HEK293T (cell line): Measurements from ENCODE around the gene PTEN.

ENCODE experiments used
- CTCF ChIA-PET: fragments of 350-600 bp; formaldehyde crosslinking; extraction: SDS; loops from one replicate; lab custom pipeline; 2021; ENCODE audit warnings: antibody characterized with exemption, inconsistent platforms; lab: Yijun Ruan, JAX
- POLR2A ChIA-PET: fragments of 350-600 bp; formaldehyde crosslinking; extraction: SDS; loops from one replicate; lab custom pipeline; 2020; ENCODE audit warnings: antibody characterized with exemption, inconsistent platforms; lab: Yijun Ruan, JAX
- DNase-seq: peaks from one replicate; pipeline ENCODE4 v3.0.0; 2012; ENCODE audit warnings: mixed read lengths; ENCODE audit errors: extremely low spot score
- ARNT ChIP-seq: fragments of 450-650 bp; IDR thresholded peaks from 2 replicates; pipeline ENCODE4 v1.6.1; 2017; ENCODE audit warnings: mild to moderate bottlenecking
- BHLHE40 ChIP-seq: fragments of 450-650 bp; IDR thresholded peaks from 2 replicates; pipeline ENCODE4 v1.6.1; 2016; ENCODE audit warnings: mild to moderate bottlenecking, moderate library complexity, borderline replicate concordance
- CTBP1 ChIP-seq: fragments of 450-650 bp; IDR thresholded peaks from 2 replicates; pipeline ENCODE4 v1.6.1; 2016; ENCODE audit warnings: borderline replicate concordance
- ELF4 ChIP-seq: fragments of 450-650 bp; IDR thresholded peaks from 2 replicates; pipeline ENCODE4 v1.6.1; 2017; ENCODE audit warnings: antibody characterized with exemption
- FOXA1 ChIP-seq: fragments of 450-650 bp; IDR thresholded peaks from 2 replicates; pipeline ENCODE4 v1.6.1; 2016; ENCODE audit warnings: mild to moderate bottlenecking
- FOXK2 ChIP-seq: fragments of 450-650 bp; IDR thresholded peaks from 2 replicates; pipeline ENCODE4 v1.6.1; 2016; ENCODE audit warnings: mild to moderate bottlenecking
- FOXM1 ChIP-seq: fragments of 450-650 bp; IDR thresholded peaks from 2 replicates; pipeline ENCODE4 v1.6.1; 2017; ENCODE audit warnings: mild to moderate bottlenecking, borderline replicate concordance
- HDGF ChIP-seq: fragments of 450-650 bp; IDR thresholded peaks from 2 replicates; pipeline ENCODE4 v1.6.1; 2017; ENCODE audit warnings: antibody characterized with exemption, borderline replicate concordance
- L3MBTL2 ChIP-seq: fragments of 450-650 bp; conservative IDR thresholded peaks from 2 replicates; pipeline ENCODE4 v1.6.1; 2016; ENCODE audit warnings: mild to moderate bottlenecking
- LEF1 ChIP-seq: fragments of 450-650 bp; IDR thresholded peaks from 2 replicates; pipeline ENCODE4 v1.6.1; 2017; ENCODE audit warnings: mild to moderate bottlenecking, borderline replicate concordance
- NFRKB ChIP-seq: fragments of 450-650 bp; IDR thresholded peaks from 2 replicates; pipeline ENCODE4 v1.6.1; 2016; ENCODE audit warnings: mild to moderate bottlenecking, moderate library complexity
- SP1 ChIP-seq: fragments of 450-650 bp; IDR thresholded peaks from 2 replicates; pipeline ENCODE4 v1.6.1; 2017
- SUZ12 ChIP-seq: fragments of 450-650 bp; IDR thresholded peaks from 2 replicates; pipeline ENCODE4 v1.6.1; 2016; ENCODE audit warnings: mild to moderate bottlenecking
- TARDBP ChIP-seq: fragments of 450-650 bp; IDR thresholded peaks from 2 replicates; pipeline ENCODE4 v1.6.1; 2016
- ZNF384 ChIP-seq: fragments of 450-650 bp; IDR thresholded peaks from 2 replicates; pipeline ENCODE4 v1.6.1; 2016
- TF ChIP-seq, protein P1 (sequence below): fragments of 450-650 bp; IDR thresholded peaks from 2 replicates; pipeline ENCODE4 v1.6.1; 2016

Gene PTEN

DNA sequence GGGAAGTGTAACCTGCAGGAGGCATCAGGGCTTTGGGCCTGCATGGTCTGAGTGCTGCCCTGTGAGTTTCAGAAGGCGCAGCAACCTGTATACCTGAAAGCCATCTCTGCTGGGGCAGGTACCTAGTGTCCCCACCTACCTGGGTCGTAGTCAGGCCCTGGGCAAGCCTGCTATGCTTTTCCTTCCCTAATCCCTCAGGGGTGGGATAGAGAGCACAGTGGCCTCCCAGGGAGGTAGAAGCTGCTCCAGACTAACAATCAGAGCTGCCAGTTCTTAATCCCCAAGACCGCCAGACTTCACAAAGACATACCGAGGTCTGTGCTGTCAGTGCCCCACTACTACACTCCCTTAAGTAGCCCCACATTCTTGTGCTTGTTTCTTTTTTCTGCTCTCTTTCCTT lies 52.0 kb downstream of the PTEN start:
- POLR2A ChIA-PET: no interaction called here
- no peak for TF ChIP-seq FOXM1
- no peak for TF ChIP-seq ELF4
- TF ChIP-seq ARNT: no peak
- no peak for TF ChIP-seq ZNF384
- TF ChIP-seq, protein P1, sequence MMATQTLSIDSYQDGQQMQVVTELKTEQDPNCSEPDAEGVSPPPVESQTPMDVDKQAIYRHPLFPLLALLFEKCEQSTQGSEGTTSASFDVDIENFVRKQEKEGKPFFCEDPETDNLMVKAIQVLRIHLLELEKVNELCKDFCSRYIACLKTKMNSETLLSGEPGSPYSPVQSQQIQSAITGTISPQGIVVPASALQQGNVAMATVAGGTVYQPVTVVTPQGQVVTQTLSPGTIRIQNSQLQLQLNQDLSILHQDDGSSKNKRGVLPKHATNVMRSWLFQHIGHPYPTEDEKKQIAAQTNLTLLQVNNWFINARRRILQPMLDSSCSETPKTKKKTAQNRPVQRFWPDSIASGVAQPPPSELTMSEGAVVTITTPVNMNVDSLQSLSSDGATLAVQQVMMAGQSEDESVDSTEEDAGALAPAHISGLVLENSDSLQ: no peak
- TF ChIP-seq LEF1: no peak
- no peak for TF ChIP-seq TARDBP
- no peak for TF ChIP-seq BHLHE40
- TF ChIP-seq L3MBTL2: no peak
- no peak for TF ChIP-seq SP1
- TF ChIP-seq HDGF: no peak
- no peak for TF ChIP-seq SUZ12
- no peak for TF ChIP-seq NFRKB
- TF ChIP-seq CTBP1: no peak
- CTCF ChIA-PET: interaction anchor here (0.6 kb wide), 1 partner anchor 23 kb away, joined by 3 read pairs; no protein-coding TSS in a partner anchor
- no peak for DNase-seq

DNA sequence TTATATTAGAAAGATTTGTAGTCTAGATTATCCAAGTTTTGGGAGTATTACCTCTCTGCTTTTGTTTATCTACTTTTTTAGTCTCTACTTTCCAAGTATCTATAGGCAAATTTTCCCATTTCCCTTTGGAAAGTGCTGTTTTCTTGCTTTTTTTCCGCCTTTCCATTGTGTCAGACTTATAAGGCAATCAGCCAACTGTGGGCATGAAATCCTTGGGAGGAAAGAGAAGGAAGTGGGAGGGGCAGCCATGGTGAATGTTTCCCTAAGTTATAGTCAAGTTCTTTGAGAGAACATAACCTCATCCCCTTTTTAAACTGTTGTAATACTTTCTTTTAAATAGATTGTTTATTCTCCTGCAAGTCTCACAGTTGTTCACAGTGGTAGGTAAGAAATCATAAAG lies 52.6 kb downstream of the PTEN start:
- POLR2A ChIA-PET: no interaction called here
- TF ChIP-seq TARDBP (no peak), FOXM1 (no peak), LEF1 (no peak), L3MBTL2 (no peak), SUZ12 (no peak), SP1 (no peak), FOXA1 (no peak), BHLHE40 (no peak), NFRKB (no peak), ZNF384 (no peak)
- TF ChIP-seq, protein P1: no peak
- CTCF ChIA-PET: interaction anchor here (0.6 kb wide), 2 partner anchors 11 to 23 kb away, joined by 3 read pairs; no protein-coding TSS in a partner anchor
- DNase-seq: no peak

DNA sequence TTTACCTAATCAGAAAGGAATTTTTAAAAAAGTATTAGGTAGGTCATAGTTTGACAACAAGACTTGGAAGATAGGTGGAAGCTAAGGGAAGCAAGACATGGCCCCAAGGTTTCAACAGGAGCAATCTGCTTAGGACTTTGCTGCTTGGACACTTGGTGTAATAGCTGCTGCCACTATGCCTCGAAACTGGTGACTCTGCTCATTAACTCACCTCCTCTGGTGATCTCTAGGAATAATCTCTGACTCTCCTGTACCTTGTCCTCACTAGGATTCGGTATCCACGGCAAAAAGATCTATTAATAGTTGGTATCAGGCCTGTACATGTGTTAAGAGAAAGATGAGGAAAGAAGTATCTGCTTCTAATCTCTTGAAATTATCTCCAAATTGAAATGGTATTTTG lies 53.1 kb downstream of the PTEN start:
- no peak for DNase-seq
- CTCF ChIA-PET: interaction anchor here (0.6 kb wide), 1 partner anchor 12 kb away, joined by 3 read pairs; no protein-coding TSS in a partner anchor
- TF ChIP-seq TARDBP (no peak), CTBP1 (no peak), SUZ12 (no peak), BHLHE40 (no peak), ELF4 (no peak), SP1 (no peak), NFRKB (no peak), FOXM1 (no peak), FOXA1 (no peak), ZNF384 (no peak), LEF1 (no peak), L3MBTL2 (no peak)
- TF ChIP-seq, protein P1: no peak
- POLR2A ChIA-PET: no interaction called here

DNA sequence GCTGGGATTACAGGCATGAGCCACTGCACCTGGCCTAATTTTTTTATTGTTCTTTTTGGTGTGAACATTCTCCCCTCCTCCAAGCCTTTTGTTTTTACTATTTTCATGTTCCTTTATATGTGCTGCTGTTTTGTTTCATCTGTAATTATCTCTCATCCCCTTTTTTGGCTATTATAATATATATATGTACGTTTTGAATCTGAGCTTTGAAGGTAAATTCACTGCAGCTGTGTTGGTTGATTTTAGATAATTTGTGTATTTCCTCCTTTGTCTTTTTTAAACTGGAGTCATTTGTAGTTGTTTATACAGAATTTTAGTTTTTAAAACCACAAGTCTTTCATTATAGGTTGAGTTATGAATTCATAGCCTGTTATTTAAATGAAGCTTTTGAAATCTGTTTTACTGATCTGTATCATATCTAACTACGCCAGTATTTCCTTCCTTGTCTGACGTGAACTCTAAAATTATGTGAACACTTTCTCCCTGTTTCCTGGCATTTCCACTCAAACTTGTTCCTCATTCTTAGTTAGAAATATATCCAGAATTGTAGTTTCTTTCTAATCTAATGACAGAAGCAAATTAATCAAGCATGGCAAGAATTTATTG lies 54.9 kb downstream of the PTEN start:
- no peak for TF ChIP-seq CTBP1
- no peak for TF ChIP-seq ELF4
- TF ChIP-seq SUZ12: no peak
- TF ChIP-seq FOXK2: no peak
- TF ChIP-seq ZNF384: no peak
- TF ChIP-seq, protein P1: no peak
- no peak for TF ChIP-seq TARDBP
- no peak for TF ChIP-seq LEF1
- TF ChIP-seq NFRKB: no peak
- no peak for TF ChIP-seq FOXA1
- no peak for TF ChIP-seq HDGF
- no peak for TF ChIP-seq ARNT
- TF ChIP-seq FOXM1: no peak
- no peak for TF ChIP-seq SP1
- TF ChIP-seq BHLHE40: no peak
- TF ChIP-seq L3MBTL2: no peak
- DNase-seq: no peak
- ChIA-PET CTCF (no interaction called here), POLR2A (interaction anchor here (0.8 kb wide), 1 partner anchor 55 kb away, joined by 3 read pairs; the partner anchor contains the start of genes KLLN and PTEN)

DNA sequence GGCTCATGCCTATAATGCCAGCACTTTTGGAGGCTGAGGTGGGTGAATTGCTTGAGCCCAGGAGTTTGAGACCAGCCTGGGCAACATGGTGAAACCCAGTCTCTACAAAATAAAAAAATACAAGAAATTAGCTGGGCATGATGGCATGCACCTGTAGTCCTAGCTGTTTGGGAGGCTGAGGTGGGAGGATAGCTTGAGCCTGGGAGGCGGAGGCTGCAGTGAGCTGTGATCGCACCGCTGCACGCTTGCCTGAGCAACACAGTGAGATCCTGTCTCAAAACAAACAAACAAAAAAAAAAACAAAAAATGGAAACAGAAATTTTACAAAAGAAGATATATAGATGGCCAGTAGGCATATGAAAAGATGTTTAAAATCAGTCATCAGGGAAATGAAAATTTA lies 57.1 kb downstream of the PTEN start:
- CTCF ChIA-PET: no interaction called here
- DNase-seq: no peak
- POLR2A ChIA-PET: no interaction called here
- no peak for TF ChIP-seq BHLHE40
- no peak for TF ChIP-seq SP1
- no peak for TF ChIP-seq SUZ12
- no peak for TF ChIP-seq ELF4
- no peak for TF ChIP-seq HDGF
- TF ChIP-seq ZNF384: no peak
- TF ChIP-seq CTBP1: no peak
- TF ChIP-seq, protein P1: no peak
- TF ChIP-seq ARNT: no peak
- no peak for TF ChIP-seq TARDBP
